ENCODE data around the gene LRP1B. TPM values are rescaled to one million over a fixed set of nuclear protein-coding genes. Genes with fewer than 3 reads are reported as not detected.

Gene LRP1B
- total RNA-seq, 2 experiments from 2014 or later, result not detected

GRCh38 chr2:141782574-141782973, 348.2 kb downstream of the LRP1B start:
- ChIA-PET CTCF (no interaction called here), POLR2A (no interaction called here)
- Mint-ChIP-seq H3K27me3 (no peaks in the 10 kb centered on the region), H3K27ac (no peak overlapping the region), H3K36me3 (ENCODE audit: low read depth) (no peaks in the 10 kb centered on the region), H3K4me1 (no peaks in the 10 kb centered on the region), H3K9me3 (no peaks in the 10 kb centered on the region), H3K4me3 (no peak overlapping the region)
- no peak for DNase-seq

GRCh38 chr2:141778315-141778835, 352.4 kb downstream of the LRP1B start:
- no peak for DNase-seq
- Mint-ChIP-seq H3K36me3 (ENCODE audit: low read depth) (no peaks in the 10 kb centered on the region), H3K4me1 (no peaks in the 10 kb centered on the region), H3K4me3 (no peak overlapping the region), H3K27ac (no peak overlapping the region), H3K27me3 (no peaks in the 10 kb centered on the region), H3K9me3 (no peaks in the 10 kb centered on the region)
- ChIA-PET POLR2A (no interaction called here), CTCF (no interaction called here)

GRCh38 chr2:141770530-141770929, 360.3 kb downstream of the LRP1B start:
- Mint-ChIP-seq H3K9me3 (no peaks in the 10 kb centered on the region), H3K27me3 (no peaks in the 10 kb centered on the region), H3K4me3 (no peak overlapping the region), H3K27ac (no peak overlapping the region), H3K36me3 (ENCODE audit: low read depth) (no peaks in the 10 kb centered on the region), H3K4me1 (no peaks in the 10 kb centered on the region)
- CTCF ChIA-PET, result no interaction called here
- POLR2A ChIA-PET, result no interaction called here
- DNase-seq, result no peak

- Mint-ChIP-seq H3K27ac (no peak overlapping the region), H3K4me3 (no peak overlapping the region), H3K27me3 (no peaks in the 10 kb centered on the region), H3K36me3 (ENCODE audit: low read depth) (no peaks in the 10 kb centered on the region), H3K9me3 (no peaks in the 10 kb centered on the region), H3K4me1 (no peaks in the 10 kb centered on the region)
- POLR2A ChIA-PET, result no interaction called here
- CTCF ChIA-PET, result no interaction called here
- DNase-seq, result no peak
These were observed 363.1 kb downstream of the LRP1B start for GRCh38 chr2:141767691-141768090.

- no peak overlapping the region for H3K27ac Mint-ChIP-seq
- no peak overlapping the region for H3K4me3 Mint-ChIP-seq
- POLR2A ChIA-PET, result no interaction called here
- H3K27me3 Mint-ChIP-seq, result no peaks in the 10 kb centered on the region
- no peaks in the 10 kb centered on the region for H3K36me3 Mint-ChIP-seq (ENCODE audit: low read depth)
- H3K4me1 Mint-ChIP-seq, result no peaks in the 10 kb centered on the region
- H3K9me3 Mint-ChIP-seq, result no peaks in the 10 kb centered on the region
- no peak for DNase-seq
- CTCF ChIA-PET, result no interaction called here
These were observed 363.8 kb downstream of the LRP1B start for GRCh38 chr2:141767051-141767450.

- CTCF ChIA-PET, result interaction anchor here (0.6 kb wide), 1 partner anchor 734 kb away, joined by 3 read pairs; no protein-coding TSS in a partner anchor
These were observed 364.6 kb downstream of the LRP1B start for GRCh38 chr2:141766225-141766624.

GRCh38 chr2:141748616-141749015, 382.2 kb downstream of the LRP1B start:
- Mint-ChIP-seq H3K9me3 (no peaks in the 10 kb centered on the region), H3K4me1 (no peaks in the 10 kb centered on the region), H3K4me3 (no peak overlapping the region), H3K36me3 (ENCODE audit: low read depth) (no peaks in the 10 kb centered on the region), H3K27me3 (no peaks in the 10 kb centered on the region), H3K27ac (no peak overlapping the region)
- ChIA-PET POLR2A (no interaction called here), CTCF (no interaction called here)
- no peak for DNase-seq

More at GRCh38 chr2:141766225-141766624, 364.6 kb downstream of the LRP1B start:
- no peak for DNase-seq
- Mint-ChIP-seq H3K4me3 (no peak overlapping the region), H3K4me1 (no peaks in the 10 kb centered on the region), H3K9me3 (no peaks in the 10 kb centered on the region), H3K27ac (no peak overlapping the region), H3K36me3 (ENCODE audit: low read depth) (no peaks in the 10 kb centered on the region), H3K27me3 (no peaks in the 10 kb centered on the region)
- POLR2A ChIA-PET, result no interaction called here

GRCh38 chr2:141741652-141742051, 389.2 kb downstream of the LRP1B start:
- H3K36me3 Mint-ChIP-seq (ENCODE audit: low read depth), result no peaks in the 10 kb centered on the region
- H3K27me3 Mint-ChIP-seq, result no peaks in the 10 kb centered on the region
- no peaks in the 10 kb centered on the region for H3K4me1 Mint-ChIP-seq
- H3K9me3 Mint-ChIP-seq, result peaks cover 2% of the 10 kb centered on the region
- DNase-seq, result no peak
- CTCF ChIA-PET, result no interaction called here
- H3K4me3 Mint-ChIP-seq, result no peak overlapping the region
- POLR2A ChIA-PET, result no interaction called here
- no peak overlapping the region for H3K27ac Mint-ChIP-seq

- CTCF ChIA-PET, result no interaction called here
- Mint-ChIP-seq H3K4me3 (no peak overlapping the region), H3K36me3 (ENCODE audit: low read depth) (no peaks in the 10 kb centered on the region), H3K27me3 (no peaks in the 10 kb centered on the region), H3K27ac (no peak overlapping the region), H3K4me1 (no peaks in the 10 kb centered on the region), H3K9me3 (peaks cover 2% of the 10 kb centered on the region)
- no peak for DNase-seq
- POLR2A ChIA-PET, result no interaction called here
These were observed 393.1 kb downstream of the LRP1B start for GRCh38 chr2:141737492-141738255.

GRCh38 chr2:141736466-141736865, 394.4 kb downstream of the LRP1B start:
- CTCF ChIA-PET, result no interaction called here

GRCh38 chr2:141728886-141729285, 401.9 kb downstream of the LRP1B start:
- Mint-ChIP-seq H3K27me3 (no peaks in the 10 kb centered on the region), H3K4me1 (no peaks in the 10 kb centered on the region), H3K36me3 (ENCODE audit: low read depth) (no peaks in the 10 kb centered on the region), H3K4me3 (no peak overlapping the region), H3K9me3 (peaks cover 7% of the 10 kb centered on the region), H3K27ac (no peak overlapping the region)
- no peak for DNase-seq
- POLR2A ChIA-PET, result no interaction called here
- CTCF ChIA-PET, result no interaction called here

More at GRCh38 chr2:141736466-141736865, 394.4 kb downstream of the LRP1B start:
- Mint-ChIP-seq H3K4me1 (no peaks in the 10 kb centered on the region), H3K4me3 (no peak overlapping the region), H3K27ac (no peak overlapping the region), H3K27me3 (no peaks in the 10 kb centered on the region), H3K36me3 (ENCODE audit: low read depth) (no peaks in the 10 kb centered on the region), H3K9me3 (peaks cover 2% of the 10 kb centered on the region)
- no peak for DNase-seq
- POLR2A ChIA-PET, result no interaction called here

- Mint-ChIP-seq H3K36me3 (ENCODE audit: low read depth) (no peaks in the 10 kb centered on the region), H3K9me3 (peaks cover 7% of the 10 kb centered on the region), H3K27ac (no peak overlapping the region), H3K4me1 (no peaks in the 10 kb centered on the region), H3K4me3 (no peak overlapping the region), H3K27me3 (no peaks in the 10 kb centered on the region)
- ChIA-PET CTCF (no interaction called here), POLR2A (no interaction called here)
- DNase-seq, result no peak
These were observed 402.7 kb downstream of the LRP1B start for GRCh38 chr2:141728142-141728541.

- Mint-ChIP-seq H3K36me3 (ENCODE audit: low read depth) (no peaks in the 10 kb centered on the region), H3K9me3 (no peaks in the 10 kb centered on the region), H3K27ac (no peak overlapping the region), H3K4me3 (no peak overlapping the region), H3K4me1 (no peaks in the 10 kb centered on the region), H3K27me3 (no peaks in the 10 kb centered on the region)
- ChIA-PET POLR2A (no interaction called here), CTCF (no interaction called here)
- DNase-seq, result no peak
These were observed 406.4 kb downstream of the LRP1B start for GRCh38 chr2:141724426-141724825.

- no peak overlapping the region for H3K4me3 Mint-ChIP-seq
- CTCF ChIA-PET, result no interaction called here
- POLR2A ChIA-PET, result no interaction called here
- no peaks in the 10 kb centered on the region for H3K4me1 Mint-ChIP-seq
- DNase-seq, result no peak
- no peaks in the 10 kb centered on the region for H3K36me3 Mint-ChIP-seq (ENCODE audit: low read depth)
- H3K27me3 Mint-ChIP-seq, result no peaks in the 10 kb centered on the region
- no peaks in the 10 kb centered on the region for H3K9me3 Mint-ChIP-seq
- H3K27ac Mint-ChIP-seq, result no peak overlapping the region
These were observed 407.0 kb downstream of the LRP1B start for GRCh38 chr2:141723814-141724213.

Measured in activated CD4-positive, alpha-beta T cell treated with anti-CD3 and anti-CD28 coated beads, Interleukin-2, amount 10 ng/mL, durations not matched to agents 7 days and 5 days (primary cell).